Measurements from ENCODE around the gene LSR. TPM values are rescaled to one million over a fixed set of nuclear protein-coding genes. Genes with fewer than 3 reads are reported as not detected.
A peak's percentile ranks its signal among the peaks of the same experiment; 100 is the strongest.
"Not testable (repeated sequence)": the region's sequence is repeated elsewhere in the genome, so short reads cannot be mapped to it uniquely, and the experiment has no call there.

Gene LSR
- total RNA-seq, 1 donor from 2014 or later = 79.4 TPM

GRCh38 chr19:35216833-35217648 lies 31.8 kb upstream of the LSR start:
- no peak overlapping the region for H3K4me3 ChIP-seq
- no peak for DNase-seq (ENCODE audit: low spot score in 2 of 2)
- H3K9me3 ChIP-seq = no peaks in the 10 kb centered on the region
- intact Hi-C loops (cut with DNase I) = no loop called here
- H3K27me3 ChIP-seq = no peaks in the 10 kb centered on the region
- no peaks in the 10 kb centered on the region for H3K4me1 ChIP-seq
- H3K27ac ChIP-seq = peak overlapping the region in 1 of 2 donors; percentile 28
- no peaks in the 10 kb centered on the region for H3K36me3 ChIP-seq
- TF ChIP-seq, protein P1, sequence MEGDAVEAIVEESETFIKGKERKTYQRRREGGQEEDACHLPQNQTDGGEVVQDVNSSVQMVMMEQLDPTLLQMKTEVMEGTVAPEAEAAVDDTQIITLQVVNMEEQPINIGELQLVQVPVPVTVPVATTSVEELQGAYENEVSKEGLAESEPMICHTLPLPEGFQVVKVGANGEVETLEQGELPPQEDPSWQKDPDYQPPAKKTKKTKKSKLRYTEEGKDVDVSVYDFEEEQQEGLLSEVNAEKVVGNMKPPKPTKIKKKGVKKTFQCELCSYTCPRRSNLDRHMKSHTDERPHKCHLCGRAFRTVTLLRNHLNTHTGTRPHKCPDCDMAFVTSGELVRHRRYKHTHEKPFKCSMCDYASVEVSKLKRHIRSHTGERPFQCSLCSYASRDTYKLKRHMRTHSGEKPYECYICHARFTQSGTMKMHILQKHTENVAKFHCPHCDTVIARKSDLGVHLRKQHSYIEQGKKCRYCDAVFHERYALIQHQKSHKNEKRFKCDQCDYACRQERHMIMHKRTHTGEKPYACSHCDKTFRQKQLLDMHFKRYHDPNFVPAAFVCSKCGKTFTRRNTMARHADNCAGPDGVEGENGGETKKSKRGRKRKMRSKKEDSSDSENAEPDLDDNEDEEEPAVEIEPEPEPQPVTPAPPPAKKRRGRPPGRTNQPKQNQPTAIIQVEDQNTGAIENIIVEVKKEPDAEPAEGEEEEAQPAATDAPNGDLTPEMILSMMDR (IDR thresholded peaks at IDR 0.05) = no peak

DNA sequence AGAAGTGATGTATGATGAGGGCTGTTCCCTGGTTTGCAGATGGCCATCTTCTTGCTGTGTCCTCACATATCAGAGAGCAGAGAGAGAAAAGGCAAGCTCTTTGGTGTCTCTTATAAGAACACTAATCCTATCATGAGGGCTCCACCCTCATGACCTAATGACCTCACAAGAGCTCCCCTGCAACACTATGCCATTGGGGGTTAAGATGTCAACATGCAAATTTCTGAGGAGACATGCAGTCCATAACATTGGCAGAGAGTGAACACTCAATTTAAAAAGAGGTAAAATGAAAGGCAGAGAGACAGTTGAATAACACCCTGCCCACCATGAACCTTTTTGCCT lies 31.2 kb upstream of the LSR start:
- H3K4me1 ChIP-seq = no peaks in the 10 kb centered on the region
- TF ChIP-seq, protein P1 (IDR thresholded peaks at IDR 0.05) = no peak
- H3K27ac ChIP-seq = peak overlapping the region in 1 of 2 donors; percentile 28
- no peaks in the 10 kb centered on the region for H3K27me3 ChIP-seq
- intact Hi-C loops (cut with DNase I) = no loop called here
- no peaks in the 10 kb centered on the region for H3K9me3 ChIP-seq
- no peak overlapping the region for H3K4me3 ChIP-seq
- no peaks in the 10 kb centered on the region for H3K36me3 ChIP-seq
- peak in 1 of 2 donors; percentile 7 for DNase-seq (ENCODE audit: low spot score in 2 of 2)

GRCh38 chr19:35219008-35219407 lies 29.8 kb upstream of the LSR start:
- no peak overlapping the region for H3K27ac ChIP-seq
- TF ChIP-seq, protein P1 (IDR thresholded peaks at IDR 0.05) = no peak
- H3K4me3 ChIP-seq = no peak overlapping the region
- no peaks in the 10 kb centered on the region for H3K9me3 ChIP-seq
- intact Hi-C loops (cut with DNase I) = no loop called here
- H3K4me1 ChIP-seq = no peaks in the 10 kb centered on the region
- H3K36me3 ChIP-seq = no peaks in the 10 kb centered on the region
- no peak for DNase-seq (ENCODE audit: low spot score in 2 of 2)
- no peaks in the 10 kb centered on the region for H3K27me3 ChIP-seq

GRCh38 chr19:35220315-35220921 lies 28.4 kb upstream of the LSR start:
- H3K36me3 ChIP-seq = no peaks in the 10 kb centered on the region
- peak in 1 of 2 donors; percentile 13 for DNase-seq (ENCODE audit: low spot score in 2 of 2)
- no peak overlapping the region for H3K27ac ChIP-seq
- no peaks in the 10 kb centered on the region for H3K9me3 ChIP-seq
- no peaks in the 10 kb centered on the region for H3K4me1 ChIP-seq
- no peaks in the 10 kb centered on the region for H3K27me3 ChIP-seq
- H3K4me3 ChIP-seq = no peak overlapping the region
- TF ChIP-seq, protein P1 (IDR thresholded peaks at IDR 0.05) = no peak
- intact Hi-C loops (cut with DNase I) = no loop called here

DNA sequence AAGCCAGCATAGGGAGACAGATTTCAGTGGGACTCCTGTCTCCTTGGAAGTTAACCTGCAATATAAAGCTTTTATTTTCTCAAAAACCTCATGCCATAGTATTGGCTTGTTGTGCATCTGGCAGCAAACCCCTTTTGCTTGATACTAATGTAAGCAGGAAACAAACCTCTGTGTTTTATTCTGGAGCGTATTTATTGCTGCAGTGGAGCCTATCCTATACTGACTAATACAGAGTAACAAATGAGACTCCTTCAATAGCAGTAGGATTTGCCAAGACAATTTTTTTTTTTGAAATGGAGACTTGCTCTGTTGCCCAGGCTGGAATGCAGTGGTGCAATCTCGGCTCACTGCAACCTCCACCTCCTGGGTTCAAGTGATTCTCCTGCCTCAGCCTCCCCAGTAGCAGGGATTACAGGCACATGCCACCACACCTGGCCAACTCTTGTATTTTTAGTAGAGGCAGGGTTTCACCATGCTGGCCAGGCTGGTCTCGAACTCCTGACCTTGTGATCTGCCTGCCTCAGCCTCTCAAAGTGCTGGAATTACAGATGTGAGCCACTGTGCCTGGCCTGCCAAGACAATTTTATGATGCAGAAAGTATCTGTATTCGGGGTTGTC lies 27.7 kb upstream of the LSR start:
- intact Hi-C loops (cut with DNase I); H3K27ac ChIP-seq; H3K9me3 ChIP-seq; H3K36me3 ChIP-seq; H3K4me1 ChIP-seq; H3K4me3 ChIP-seq; H3K27me3 ChIP-seq: not testable (repeated sequence)
- peak in 1 of 2 donors; percentile 15 for DNase-seq (ENCODE audit: low spot score in 2 of 2)

- H3K9me3 ChIP-seq = no peaks in the 10 kb centered on the region
- H3K27me3 ChIP-seq = no peaks in the 10 kb centered on the region
- TF ChIP-seq, protein P1 (IDR thresholded peaks at IDR 0.05) = no peak
- intact Hi-C loops (cut with DNase I) = no loop called here
- H3K4me3 ChIP-seq = no peak overlapping the region
- no peak for DNase-seq (ENCODE audit: low spot score in 2 of 2)
- H3K27ac ChIP-seq = no peak overlapping the region
- no peaks in the 10 kb centered on the region for H3K36me3 ChIP-seq
- H3K4me1 ChIP-seq = no peaks in the 10 kb centered on the region
These were observed 26.3 kb upstream of the LSR start for GRCh38 chr19:35222373-35223015.
